H9 (cell line): Measurements from ENCODE around the gene IRAK1. TPM values are rescaled to one million over a fixed set of nuclear protein-coding genes. Genes with fewer than 3 reads are reported as not detected.
A peak's percentile ranks its signal among the peaks of the same experiment; 100 is the strongest.

Experiments used
- DNase-seq: peaks from one replicate; pipeline ENCODE4 v3.0.0-alpha.2; 2017
- H2AFZ ChIP-seq: one replicate; pipeline ENCODE4 v1.6.1; 2013; ENCODE audit warnings: mild to moderate bottlenecking, low read length, control low read depth, moderate library complexity
- H2AK5ac ChIP-seq: 2 replicates; pipeline ENCODE4 v1.6.1; 2013; ENCODE audit warnings: low read length, control low read depth, mixed read lengths; ENCODE audit not compliant: insufficient read length
- H2BK120ac ChIP-seq: one replicate; pipeline ENCODE4 v1.6.1; 2013; ENCODE audit warnings: low read depth, mild to moderate bottlenecking, low read length, control low read depth, inconsistent platforms; ENCODE audit not compliant: poor library complexity, severe bottlenecking
- H2BK12ac ChIP-seq: 2 replicates; pipeline ENCODE4 v1.6.1; 2013; ENCODE audit warnings: low read length, control low read depth, mixed read lengths, low read depth; ENCODE audit not compliant: insufficient read length
- H2BK15ac ChIP-seq: 2 replicates; pipeline ENCODE4 v1.6.1; 2013; ENCODE audit warnings: low read depth, low read length, control low read depth
- H2BK20ac ChIP-seq: one replicate; pipeline ENCODE4 v1.6.1; 2013; ENCODE audit warnings: low read depth, mild to moderate bottlenecking, low read length, control low read depth, inconsistent platforms; ENCODE audit not compliant: poor library complexity, severe bottlenecking
- H2BK5ac ChIP-seq: 2 replicates; pipeline ENCODE4 v1.6.1; 2013; ENCODE audit warnings: low read length, control low read depth, mixed read lengths; ENCODE audit not compliant: insufficient read length
- H3K14ac ChIP-seq: 2 replicates; pipeline ENCODE4 v1.6.1; 2013; ENCODE audit warnings: low read length, control low read depth; ENCODE audit not compliant: insufficient read depth
- H3K18ac ChIP-seq: 2 replicates; pipeline ENCODE4 v1.6.1; 2013; ENCODE audit warnings: low read depth, mild to moderate bottlenecking, mixed read lengths, low read length, control low read depth; ENCODE audit not compliant: insufficient read length
- H3K23ac ChIP-seq: 2 replicates; pipeline ENCODE4 v1.6.1; 2013; ENCODE audit warnings: low read length, control low read depth, mixed read lengths, low read depth; ENCODE audit not compliant: insufficient read length
- H3K23me2 ChIP-seq: 2 replicates; pipeline ENCODE4 v1.6.1; 2013; ENCODE audit warnings: low read depth, mild to moderate bottlenecking, mixed read lengths, low read length, control low read depth; ENCODE audit not compliant: insufficient read length, poor library complexity, severe bottlenecking
- H3K27ac ChIP-seq: 2 replicates; pipeline ENCODE4 v1.5.1; 2013; ENCODE audit warnings: low read length, control low read depth, mixed read lengths, low read depth; ENCODE audit not compliant: insufficient read length
- H3K27me3 ChIP-seq: 2 replicates; pipeline ENCODE4 v1.6.1; 2013; ENCODE audit warnings: low read length, control low read depth, inconsistent platforms; ENCODE audit not compliant: insufficient read depth
- H3K4ac ChIP-seq: 2 replicates; pipeline ENCODE4 v1.6.1; 2013; ENCODE audit warnings: low read depth, mild to moderate bottlenecking, control low read depth, inconsistent platforms, low read length, moderate library complexity
- H3K4me1 ChIP-seq: 2 replicates; pipeline ENCODE4 v1.6.1; 2013; ENCODE audit warnings: low read length, control low read depth, inconsistent platforms; ENCODE audit not compliant: insufficient read depth
- H3K4me2 ChIP-seq: 2 replicates; pipeline ENCODE4 v1.6.1; 2013; ENCODE audit warnings: low read length, control low read depth, mixed read lengths; ENCODE audit not compliant: insufficient read length, insufficient read depth
- H3K56ac ChIP-seq: 2 replicates; pipeline ENCODE4 v1.6.1; 2013; ENCODE audit warnings: low read depth, mild to moderate bottlenecking, mixed read lengths, low read length, control low read depth; ENCODE audit not compliant: insufficient read length
- H3K79me1 ChIP-seq: 2 replicates; pipeline ENCODE4 v1.6.1; 2013; ENCODE audit warnings: low read depth, mild to moderate bottlenecking, moderate library complexity, low read length, control low read depth, inconsistent platforms; ENCODE audit not compliant: insufficient read depth, poor library complexity, severe bottlenecking
- H3K79me2 ChIP-seq: 2 replicates; pipeline ENCODE4 v1.6.1; 2013; ENCODE audit warnings: low read length, control low read depth, inconsistent platforms; ENCODE audit not compliant: insufficient read depth
- H3K9ac ChIP-seq: 2 replicates; pipeline ENCODE4 v1.6.1; 2013; ENCODE audit warnings: low read length, control low read depth, mixed read lengths; ENCODE audit not compliant: insufficient read length; ENCODE audit errors: extremely low read depth
- H3K9me3 ChIP-seq: one replicate; pipeline ENCODE4 v1.6.1; 2013; ENCODE audit warnings: low read depth, low read length, inconsistent platforms; ENCODE audit not compliant: control insufficient read depth
- H3T11ph ChIP-seq: one replicate; pipeline ENCODE4 v1.6.1; 2013; ENCODE audit warnings: mild to moderate bottlenecking, low read length, control low read depth, inconsistent platforms
- H4K20me1 ChIP-seq: one replicate; pipeline ENCODE4 v1.6.1; 2013; ENCODE audit not compliant: control insufficient read depth, insufficient read length, insufficient read depth
- H4K5ac ChIP-seq: 2 replicates; pipeline ENCODE4 v1.6.1; 2013; ENCODE audit warnings: low read depth, mild to moderate bottlenecking, mixed read lengths, low read length, control low read depth; ENCODE audit not compliant: insufficient read length
- H4K8ac ChIP-seq: replicated peaks from 2 replicates; pipeline ENCODE4 v1.6.1; 2013; ENCODE audit warnings: low read length, control low read depth, mixed read lengths, low read depth; ENCODE audit not compliant: insufficient read length
- H4K91ac ChIP-seq: 2 replicates; pipeline ENCODE4 v1.6.1; 2013; ENCODE audit warnings: low read depth, mild to moderate bottlenecking, moderate library complexity, mixed read lengths, low read length, control low read depth; ENCODE audit not compliant: insufficient read length
- H3K27ac Mint-ChIP-seq, 3 experiments: 2 replicates in 2 of 3; 3 replicates in 1 of 3; pipeline ENCODE4 v1.8.0; 2020 to 2021; ENCODE audit warnings: mixed read lengths in 3 of 3, mild to moderate bottlenecking in 1 of 3, moderate library complexity in 1 of 3
- H3K27me3 Mint-ChIP-seq: 2 replicates; pipeline ENCODE4 v1.8.0; 2021; ENCODE audit warnings: low read depth, mild to moderate bottlenecking, moderate library complexity, mixed read lengths
- H3K36me3 Mint-ChIP-seq, 3 experiments: 2 replicates in 2 of 3; 3 replicates in 1 of 3; pipeline ENCODE4 v1.8.0; 2020 to 2021; ENCODE audit warnings: low read depth in 3 of 3, mixed read lengths in 3 of 3; ENCODE audit not compliant: insufficient read depth in 1 of 3
- H3K4me1 Mint-ChIP-seq, 2 experiments: 2 replicates each; pipeline ENCODE4 v1.8.0; 2020; ENCODE audit warnings: mixed read lengths in 2 of 2
- H3K4me3 Mint-ChIP-seq, 2 experiments: 2 replicates in 1 of 2; 3 replicates in 1 of 2; pipeline ENCODE4 v1.8.0; 2020 to 2021; ENCODE audit warnings: mild to moderate bottlenecking in 2 of 2, mixed read lengths in 2 of 2, moderate library complexity in 1 of 2
- H3K9me3 Mint-ChIP-seq, 2 experiments: 2 replicates in 1 of 2; 3 replicates in 1 of 2; pipeline ENCODE4 v1.8.0; 2020; ENCODE audit warnings: mild to moderate bottlenecking in 2 of 2, mixed read lengths in 2 of 2, moderate library complexity in 1 of 2
- CTCF ChIP-seq: fragments of 200-600 bp; sonication (generic); conservative IDR thresholded peaks from 3 replicates; pipeline ENCODE4 v1.8.0; 2021; ENCODE audit warnings: antibody characterized with exemption, mild to moderate bottlenecking
- WGBS: extraction: QIAGEN DNeasy Blood & Tissue Kit; methylation state at CpG from one replicate; pipeline ENCODE4 v1.1.7; 2013; ENCODE audit warnings: missing lambda C conversion rate, low lambda C conversion rate, mixed read lengths; ENCODE audit not compliant: insufficient read length; ENCODE audit errors: extremely low coverage; 5-methylcytosine and 5-hydroxymethylcytosine counted together
- total RNA-seq: library from RNA; stranded (reverse); gene quantifications from 2 replicates; pipeline ENCODE4 v1.2.1, GENCODE V29; 2021

The IRAK1 gene
- total RNA-seq, 1 experiment from 2014 or later: 98.4 TPM

- no peak overlapping the region for H3K27ac ChIP-seq
- H2BK120ac ChIP-seq: no peak overlapping the region
- H3K18ac ChIP-seq: no peak overlapping the region
- Mint-ChIP-seq H3K27ac (peak overlapping the region in 1 of 3 experiments; percentile 61; a peak in 1 of 7 replicates), H3K27me3 (no peaks in the 10 kb centered on the region), H3K9me3 (peaks cover 53 to 70% of the 10 kb centered on the region in 2 experiments), H3K4me3 (peak overlapping the region in 1 of 2 experiments; percentile 53; a peak in 1 of 5 replicates), H3K4me1 (peaks cover 8 to 18% of the 10 kb centered on the region in 2 experiments), H3K36me3 (peaks cover 6 to 60% (median 16%) of the 10 kb centered on the region in 3 experiments)
- H3K23ac ChIP-seq: no peak overlapping the region
- no peaks in the 10 kb centered on the region for H3K9me3 ChIP-seq
- peaks cover 9% of the 10 kb centered on the region for H3K23me2 ChIP-seq
- no peak overlapping the region for H2BK20ac ChIP-seq
- H2BK12ac ChIP-seq: no peak overlapping the region
- no peak overlapping the region for H3K14ac ChIP-seq
- H3K4me2 ChIP-seq: no peak overlapping the region
- no peaks in the 10 kb centered on the region for H3K27me3 ChIP-seq
- H4K91ac ChIP-seq: no peak overlapping the region
- peaks cover 5% of the 10 kb centered on the region for H4K20me1 ChIP-seq
- no peak overlapping the region for H4K5ac ChIP-seq
- no peak overlapping the region for H3T11ph ChIP-seq
- WGBS: no CpG with 5 or more reads among the region's 16 CpGs
- H3K9ac ChIP-seq: no peak overlapping the region
- H2AFZ ChIP-seq: no peak overlapping the region
- H3K56ac ChIP-seq: no peak overlapping the region
- H3K4me1 ChIP-seq: no peaks in the 10 kb centered on the region
- no peak for TF ChIP-seq CTCF
- H2AK5ac ChIP-seq: no peak overlapping the region
- H4K8ac ChIP-seq: no peak overlapping the region
- no peak overlapping the region for H3K4ac ChIP-seq
- no peak overlapping the region for H2BK5ac ChIP-seq
- H3K79me2 ChIP-seq: no peaks in the 10 kb centered on the region
- H3K79me1 ChIP-seq: no peaks in the 10 kb centered on the region
- DNase-seq: no peak
- no peak overlapping the region for H2BK15ac ChIP-seq
Observed at GRCh38 chrX:154015581-154016264, 4.0 kb downstream of the IRAK1 start.
